LoVo (cell line): ENCODE measurements around the gene NSF.

Experiments
- DNase-seq: peaks from one replicate; pipeline ENCODE4 v3.0.0-alpha.2; 2016; ENCODE audit warnings: low spot score

NSF gene

DNA sequence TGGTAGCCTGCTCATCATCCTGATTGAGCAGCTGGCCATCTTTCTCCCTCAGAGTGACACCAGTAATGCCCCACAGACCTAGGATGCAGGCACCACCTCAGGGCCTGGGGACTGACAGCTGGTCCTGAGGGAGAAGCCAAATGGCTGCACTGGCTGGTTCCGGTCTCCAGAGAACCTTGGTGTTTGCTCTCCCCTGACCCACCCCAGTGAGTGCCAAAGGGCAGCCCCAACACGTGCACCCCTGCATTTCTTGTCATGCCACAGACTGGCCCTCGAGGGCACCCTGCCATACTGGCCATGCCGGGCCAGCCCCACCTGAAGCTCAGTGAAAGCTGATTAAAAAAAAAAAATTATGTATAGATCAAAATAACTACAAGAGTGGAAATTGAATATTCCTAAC is 127.5 kb downstream of the NSF start:
- no peak for DNase-seq

DNA sequence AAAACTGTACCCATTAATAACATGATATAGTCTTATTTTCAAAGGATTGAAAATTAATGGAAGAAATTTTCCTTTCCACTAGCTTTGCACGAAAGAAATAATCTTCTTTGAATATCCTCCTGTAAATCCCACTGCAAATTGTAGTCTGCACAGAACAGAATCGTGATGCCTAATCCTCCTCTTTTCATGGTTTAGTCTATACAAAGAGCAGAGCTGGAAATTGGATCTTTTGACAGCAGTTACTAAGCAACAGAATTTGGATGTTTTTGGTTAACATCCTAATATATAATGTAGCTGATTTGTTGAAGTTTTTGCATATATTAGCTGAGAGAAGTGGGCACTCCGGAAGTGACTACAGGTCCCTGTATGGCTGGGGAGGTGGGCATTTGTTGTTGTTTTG is 129.4 kb downstream of the NSF start:
- DNase-seq: no peak

DNA sequence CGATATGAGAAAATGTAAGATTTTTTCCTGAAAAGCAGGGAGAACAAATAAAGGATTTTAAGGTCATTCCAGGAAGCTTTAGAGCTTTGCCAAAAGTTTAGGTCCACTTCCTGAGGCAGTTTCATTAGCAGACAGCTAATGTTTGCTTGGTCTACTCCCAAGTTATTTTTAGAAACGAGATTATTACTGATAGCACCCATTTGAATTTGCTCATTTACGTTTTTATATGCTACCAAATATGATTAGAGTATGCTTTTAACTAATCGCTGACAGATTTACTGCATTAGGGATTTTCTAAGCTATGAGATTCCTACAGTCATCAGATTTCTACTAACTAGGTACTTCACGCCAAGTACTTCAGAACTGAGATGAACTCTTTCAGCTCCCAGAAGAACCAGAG is 129.9 kb downstream of the NSF start:
- DNase-seq: no peak

DNA sequence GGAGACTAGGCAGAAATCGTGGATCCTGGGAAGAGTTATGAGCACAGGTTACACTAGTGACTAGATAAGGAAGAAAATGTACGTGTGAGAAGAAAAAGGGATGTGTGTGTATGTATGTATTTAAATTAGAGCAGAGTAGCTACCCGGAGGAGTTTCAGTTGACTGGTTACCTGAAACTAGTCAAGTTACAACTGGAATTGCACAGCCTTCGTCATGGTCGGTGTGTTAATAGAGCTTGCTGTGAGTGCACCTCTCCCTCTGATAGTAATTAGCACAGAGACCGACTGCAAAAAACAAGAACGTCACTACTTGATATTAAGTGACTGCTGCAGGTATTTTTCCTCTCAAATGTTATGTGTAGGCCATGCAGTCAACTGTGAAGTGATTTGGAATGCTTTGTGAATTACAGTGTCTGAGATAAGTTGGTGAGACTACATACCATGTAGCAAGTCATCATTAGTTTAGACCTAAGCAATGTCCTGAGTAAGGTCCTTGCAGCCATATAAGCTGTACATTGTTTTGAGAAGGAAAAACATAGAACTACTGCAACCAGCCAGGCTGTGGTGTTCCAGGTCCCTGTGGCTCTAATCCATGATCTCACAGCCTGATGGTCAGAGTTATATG is 132.3 kb downstream of the NSF start:
- no peak for DNase-seq

DNA sequence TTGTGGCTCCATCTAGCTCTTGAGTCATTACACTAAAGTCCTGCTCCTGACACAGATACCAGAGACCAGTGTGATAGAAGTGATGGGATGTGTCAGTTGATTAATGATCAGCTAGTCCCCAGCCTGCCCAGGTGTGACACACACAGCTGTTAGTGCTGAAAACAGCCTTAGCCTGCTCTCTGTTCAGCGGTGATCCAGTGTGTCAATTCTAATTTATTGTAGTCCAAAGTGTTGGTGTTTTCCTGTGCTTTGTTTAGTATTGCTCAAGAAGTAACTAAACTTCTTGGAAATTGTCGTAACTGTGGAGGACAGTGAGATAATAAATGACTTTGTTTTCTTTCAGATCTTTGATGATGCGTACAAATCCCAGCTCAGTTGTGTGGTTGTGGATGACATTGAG is 135.7 kb downstream of the NSF start:
- DNase-seq: no peak

- no peak for DNase-seq
Observed at GRCh38 chr17:46727572-46728348, 137.3 kb downstream of the NSF start.

- DNase-seq: no peak
Observed at GRCh38 chr17:46730026-46730425, 139.6 kb downstream of the NSF start.

GRCh38 chr17:46730679-46731078 is 140.2 kb downstream of the NSF start:
- no peak for DNase-seq

- DNase-seq: no peak
Observed at GRCh38 chr17:46732160-46732559, 141.7 kb downstream of the NSF start.

GRCh38 chr17:46732754-46733398 is 142.4 kb downstream of the NSF start:
- DNase-seq: no peak

DNA sequence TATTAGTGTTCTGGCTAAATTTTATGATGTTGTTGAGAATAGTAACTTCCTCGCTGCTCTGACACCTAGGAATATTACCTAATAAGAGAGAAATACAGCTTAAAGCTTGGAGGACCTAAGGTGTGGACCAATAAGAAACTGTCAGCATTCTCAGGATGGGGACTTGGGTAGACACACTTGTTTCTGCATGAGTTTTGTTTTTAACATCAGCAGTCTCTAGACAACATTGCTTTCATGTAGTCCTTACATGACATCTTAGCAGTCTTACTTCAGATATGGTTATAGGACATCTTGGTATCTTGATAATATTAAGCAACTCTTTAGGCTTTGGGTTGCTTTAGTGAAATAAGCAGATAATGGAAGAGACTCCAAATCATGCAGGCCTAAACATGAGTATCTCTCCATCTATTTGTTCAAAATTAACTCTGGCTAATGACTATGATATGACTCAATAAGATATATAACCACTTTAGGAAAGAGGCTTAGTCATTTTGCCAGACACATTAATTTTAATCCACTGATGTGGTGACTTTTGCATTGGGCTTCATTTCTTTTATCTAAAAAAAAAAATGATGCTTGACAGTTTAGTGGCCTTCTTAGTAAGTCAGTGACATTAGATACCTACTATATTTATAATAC is 143.5 kb downstream of the NSF start:
- DNase-seq: no peak

- DNase-seq: no peak
Observed at GRCh38 chr17:46736100-46736499, 145.6 kb downstream of the NSF start.

DNA sequence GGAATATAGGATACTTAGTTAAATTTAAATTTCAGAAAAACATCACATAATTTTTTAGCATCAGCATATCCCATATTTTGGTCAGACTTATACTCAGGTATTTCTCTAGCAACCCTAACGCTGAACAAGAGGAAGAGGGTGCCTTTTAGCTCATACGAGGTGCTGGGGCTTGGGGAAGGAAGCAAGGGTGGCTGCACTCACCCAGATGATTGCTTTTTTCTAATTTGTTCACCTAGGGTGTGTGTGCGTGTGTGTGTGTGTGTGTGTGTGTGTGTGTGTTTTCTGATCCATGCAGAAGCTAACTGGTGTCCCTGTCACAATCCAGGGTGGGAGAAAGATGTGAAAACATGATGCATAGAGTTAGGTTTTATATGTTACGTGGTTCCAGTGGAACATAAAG is 146.9 kb downstream of the NSF start:
- DNase-seq: no peak

DNA sequence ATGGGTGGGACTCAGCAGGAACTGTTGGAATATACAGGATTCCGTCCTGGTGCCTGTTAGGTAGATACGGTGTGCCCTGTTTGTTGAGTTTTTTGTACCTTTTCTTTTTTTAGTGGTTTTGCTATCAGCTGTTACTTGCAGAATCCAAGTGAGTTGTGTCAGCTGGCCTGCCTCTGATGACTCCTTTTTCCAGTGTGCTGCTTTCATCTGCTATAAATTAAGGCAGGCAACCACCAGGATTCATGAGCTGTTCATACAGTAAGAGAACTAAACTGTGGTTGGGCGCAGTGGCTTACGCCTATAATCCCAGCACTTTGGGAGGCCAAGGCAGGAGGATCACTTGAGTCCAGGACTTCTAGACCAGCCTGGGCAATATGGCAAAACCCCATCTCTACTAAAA is 148.1 kb downstream of the NSF start:
- no peak for DNase-seq

- no peak for DNase-seq
Observed at GRCh38 chr17:46739982-46740381, 149.5 kb downstream of the NSF start.

DNA sequence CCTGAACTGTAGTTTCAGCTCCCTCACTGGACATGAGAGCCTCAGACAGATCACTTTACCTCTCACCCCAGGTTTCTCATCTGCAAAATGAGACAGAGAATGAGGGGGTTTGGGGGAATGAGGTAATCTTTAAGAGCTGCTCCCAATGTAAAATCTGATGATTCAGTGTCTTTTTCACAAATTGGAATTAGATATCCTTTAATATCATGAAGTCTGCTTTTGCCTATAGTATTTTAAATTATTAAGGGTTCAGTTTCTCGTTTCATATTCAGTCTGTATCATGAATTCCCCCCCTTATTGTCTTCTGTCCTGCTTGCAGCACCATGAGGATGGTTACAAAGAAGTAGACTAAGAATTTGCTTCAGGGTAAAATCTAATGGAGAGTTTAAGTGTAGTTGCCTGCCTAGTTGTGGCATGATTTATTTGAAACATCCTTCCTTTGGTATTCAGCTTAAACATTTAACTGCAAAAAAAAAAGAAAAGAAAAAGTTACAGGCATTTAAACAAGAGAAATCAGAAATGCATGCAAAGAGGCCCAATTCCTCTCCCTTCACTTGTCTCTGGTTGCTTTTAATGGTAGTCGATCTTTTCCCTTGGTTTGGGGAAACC is 150.8 kb downstream of the NSF start:
- DNase-seq: no peak

DNA sequence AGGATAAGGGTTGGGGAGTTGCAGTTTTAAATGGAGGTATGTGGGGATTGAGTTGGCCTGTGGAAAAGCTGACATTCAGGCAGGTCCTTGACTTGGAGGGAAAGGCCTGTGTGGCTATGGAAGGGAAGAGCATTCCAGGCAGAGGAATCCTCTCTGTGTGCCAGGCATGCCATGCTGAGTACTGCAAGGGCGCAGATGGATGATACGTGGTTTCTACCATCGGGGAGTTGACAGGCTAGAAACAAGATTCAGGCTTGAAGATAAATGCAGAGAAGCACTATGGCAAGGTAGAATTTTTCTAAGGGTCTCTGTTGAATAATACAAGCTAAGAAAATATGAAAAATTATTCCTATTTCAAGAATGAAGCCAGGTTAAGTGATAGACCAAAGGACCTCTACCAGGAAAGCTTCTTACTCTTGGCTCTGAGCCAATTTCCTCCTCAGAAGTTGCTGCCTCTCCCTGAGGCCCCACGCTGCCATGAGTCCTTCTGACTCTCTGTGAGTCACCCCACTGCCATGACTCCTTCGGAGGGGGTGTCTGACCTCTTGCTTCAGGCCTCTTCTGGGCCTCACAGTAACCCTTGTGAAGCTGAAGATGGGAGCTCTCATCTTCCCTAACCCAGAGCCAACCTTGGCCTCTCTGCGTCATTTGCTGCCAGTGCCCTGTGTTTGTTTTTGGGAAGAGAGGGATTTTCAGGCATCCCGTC is 152.2 kb downstream of the NSF start:
- DNase-seq: peak; percentile 79

- DNase-seq: no peak
Observed at GRCh38 chr17:46744441-46744840, 154.0 kb downstream of the NSF start.

GRCh38 chr17:46745376-46745775 is 154.9 kb downstream of the NSF start:
- DNase-seq: no peak

DNA sequence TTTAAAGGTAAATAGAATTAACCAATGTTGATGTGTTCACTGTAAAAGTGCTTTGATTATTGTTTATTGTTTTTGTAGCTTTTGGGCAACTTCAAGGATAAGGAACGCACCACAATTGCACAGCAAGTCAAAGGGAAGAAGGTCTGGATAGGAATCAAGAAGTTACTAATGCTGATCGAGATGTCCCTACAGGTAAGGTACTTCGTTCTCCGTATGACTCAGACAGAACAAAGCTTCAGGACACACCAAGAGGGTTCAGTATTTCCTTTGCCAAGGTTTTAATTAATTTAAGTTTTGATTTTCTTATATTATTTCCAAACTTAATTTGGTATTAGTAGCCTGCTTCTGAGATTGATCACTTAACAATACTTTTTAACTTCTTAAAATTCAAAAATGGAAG is 161.0 kb downstream of the NSF start:
- DNase-seq: no peak

- no peak for DNase-seq
Observed at GRCh38 chr17:46753776-46754175, 163.3 kb downstream of the NSF start.
